Gastroesophageal sphincter (tissue), 3 donors: ENCODE data around the gene ZNF385D.

Experiments used
- CTCF ChIP-seq, 4 experiments: fragments of 200-600 bp in 2 of 4; fragments of 450-650 bp in 2 of 4; sonication (generic) in 1 of 4; IDR thresholded peaks; one replicate each; pipeline ENCODE4 v1.5.1; 2017 to 2019; ENCODE audit warnings: antibody characterized with exemption in 4 of 4, mild to moderate bottlenecking in 2 of 4, moderate library complexity in 2 of 4
- POLR2A ChIP-seq, 2 donors: fragments of 450-650 bp; IDR thresholded peaks; one replicate each; pipeline ENCODE4 v1.6.1; 2017; ENCODE audit warnings: antibody characterized with exemption in 2 of 2, mild to moderate bottlenecking in 2 of 2, moderate library complexity in 1 of 2

- TF ChIP-seq CTCF (IDR thresholded peaks at IDR 0.05) (no peak), POLR2A (IDR thresholded peaks at IDR 0.05) (no peak)
Observed at GRCh38 chr3:21783839-21784238, 32.8 kb upstream of the ZNF385D start.
